ENCODE measurements around the gene GLI2. TPM values are rescaled to one million over a fixed set of nuclear protein-coding genes. Genes with fewer than 3 reads are reported as not detected.

The GLI2 gene
- total RNA-seq, 1 experiment from 2014 or later: 3.4 TPM

DNA sequence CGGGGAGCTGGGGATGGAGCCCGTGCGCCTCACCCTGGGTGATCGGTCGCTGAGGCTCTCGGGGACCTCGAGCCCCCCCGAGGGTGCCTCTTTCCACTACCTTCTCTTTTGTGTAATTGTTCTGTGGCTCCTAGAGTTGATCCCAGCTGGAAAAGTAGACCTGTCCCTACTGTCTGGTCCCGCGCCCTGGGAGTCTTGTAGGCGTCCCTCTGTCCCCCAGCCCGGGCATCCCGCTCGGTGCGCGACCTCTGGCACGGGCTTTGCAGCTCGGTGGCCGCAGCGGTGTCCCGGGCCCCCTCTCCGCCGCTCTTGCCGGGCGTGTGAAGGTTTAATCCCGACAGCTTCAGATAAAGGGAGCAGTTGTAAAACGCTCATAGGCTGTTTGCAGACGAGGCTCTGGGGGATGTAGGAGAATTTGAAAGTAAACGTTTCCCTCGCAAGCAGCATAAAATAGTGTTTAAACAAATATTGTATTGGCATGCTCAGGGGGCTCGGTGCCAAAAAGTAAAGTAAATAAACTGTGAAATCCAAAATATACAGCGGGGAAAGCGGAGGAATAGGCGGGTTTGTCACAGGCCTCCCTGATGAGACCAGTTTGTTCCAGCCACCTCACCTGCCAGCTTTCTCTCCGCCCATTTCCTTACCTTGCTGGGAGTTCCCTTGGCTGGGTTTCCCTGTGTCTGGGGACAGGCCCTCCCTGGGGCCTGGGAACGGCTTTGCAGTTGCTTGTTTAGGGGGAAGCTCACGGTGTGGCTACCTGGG, 1.9 kb downstream of the GLI2 start:
- CTCF ChIA-PET: interaction anchor here (1.0 kb wide), 1 partner anchor 42 kb away, joined by 4 read pairs; no protein-coding TSS in a partner anchor
- Histone ChIP-seq H3K4me3 (replicated peaks in 1 of 2; ENCODE audit: low read depth in 1 of 2, low read length in 2 of 2) (peak overlapping the region; percentile 60 to 64), H2AFZ (ENCODE audit: low read depth, low read length, poor library complexity, severe bottlenecking) (peak overlapping the region; percentile 92), H3K4me1 (ENCODE audit: control insufficient read depth in 1 of 2, insufficient read depth in 2 of 2, low read length in 2 of 2) (peaks cover 11 to 46% of the 10 kb centered on the region in 2 experiments), H3K9me2 (ENCODE audit: insufficient read depth) (no peaks in the 10 kb centered on the region), H3K27ac (ENCODE audit: low read depth, low read length) (no peak overlapping the region), H3K36me3 (ENCODE audit: control insufficient read depth in 1 of 2, insufficient read depth in 2 of 2, low read length in 2 of 2) (no peaks in the 10 kb centered on the region), H3K9ac (ENCODE audit: low read length) (peak overlapping the region; percentile 42), H3K4me2 (ENCODE audit: low read length) (peak overlapping the region; percentile 95), H3K79me2 (ENCODE audit: insufficient read depth, low read length) (no peaks in the 10 kb centered on the region), H3K27me3 (ENCODE audit: insufficient read depth, low read length) (peaks cover 8% of the 10 kb centered on the region; the same call in 1 of the 2 replicates), H4K20me1 (ENCODE audit: insufficient read depth) (no peaks in the 10 kb centered on the region), H3K9me3 (ENCODE audit: control insufficient read depth in 1 of 2, insufficient read depth in 1 of 2, low read depth in 1 of 2, low read length in 2 of 2) (no peaks in the 10 kb centered on the region)
- POLR2A ChIA-PET: interaction anchor here (0.6 to 4.2 kb wide), 3 partner anchors 9 to 337 kb away, joined by 3 to 29 read pairs (median 3); no protein-coding TSS in a partner anchor
- BruUV-seq (replicated peaks): TSS peak; percentile 32
- intact Hi-C loops (cut with micrococcal nuclease): loop anchor here (2.0 to 5.0 kb wide), 2 partner anchors 200 to 333 kb away; no protein-coding TSS in a partner anchor
- ATAC-seq: peak; percentile 2
- RAD21 ChIA-PET (ENCODE audit: low non-redundant PET in 1 of 2, low total read pairs in 2 of 2, uncharacterized antibody in 2 of 2, unreplicated experiment in 2 of 2): interaction anchor here (0.8 to 1.0 kb wide), 3 partner anchors 27 to 343 kb away, joined by 3 to 4 read pairs (median 3); no protein-coding TSS in a partner anchor
- no peak for TF ChIP-seq TCF7L2 (IDR thresholded peaks at IDR 0.05; ENCODE audit: borderline replicate concordance, extremely low read depth, insufficient read depth, insufficient read length)
- TF ChIP-seq EZH2 (IDR thresholded peaks at IDR 0.05): peak; percentile 70; the same call in 1 of the 2 replicates
- DNase-seq (ENCODE audit: low read depth, low spot score): no peak

DNA sequence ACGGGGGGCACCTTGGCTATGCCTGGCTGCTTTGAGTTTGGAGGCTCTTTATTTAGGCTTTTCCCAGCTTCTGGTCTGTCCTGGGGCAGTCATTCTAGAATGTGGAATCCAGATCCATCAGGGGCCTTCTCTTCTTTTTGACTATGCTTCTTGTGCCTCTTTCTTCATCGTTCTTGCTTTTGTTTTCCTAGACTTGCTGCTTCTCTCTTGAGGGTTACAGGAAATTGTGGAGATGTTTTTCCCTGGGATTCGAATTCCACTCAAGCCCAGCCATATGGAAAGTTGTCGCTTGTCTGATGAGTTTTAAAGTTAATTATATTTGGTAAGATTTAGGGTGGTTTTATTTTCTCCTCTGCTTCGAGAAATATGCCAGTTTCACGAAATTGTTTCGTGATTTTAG, 2.4 kb downstream of the GLI2 start:
- H3K27ac ChIP-seq (ENCODE audit: low read depth, low read length): no peak overlapping the region
- ChIA-PET CTCF (interaction anchor here (1.0 kb wide), 1 partner anchor 42 kb away, joined by 4 read pairs; no protein-coding TSS in a partner anchor), RAD21 (ENCODE audit: low non-redundant PET in 1 of 2, low total read pairs in 2 of 2, uncharacterized antibody in 2 of 2, unreplicated experiment in 2 of 2) (no interaction called here), POLR2A (interaction anchor here (1.3 to 4.2 kb wide), 2 partner anchors 9 to 336 kb away, joined by 3 to 29 read pairs; no protein-coding TSS in a partner anchor)
- H3K9me2 ChIP-seq (ENCODE audit: insufficient read depth): no peaks in the 10 kb centered on the region
- TF ChIP-seq, protein P1, sequence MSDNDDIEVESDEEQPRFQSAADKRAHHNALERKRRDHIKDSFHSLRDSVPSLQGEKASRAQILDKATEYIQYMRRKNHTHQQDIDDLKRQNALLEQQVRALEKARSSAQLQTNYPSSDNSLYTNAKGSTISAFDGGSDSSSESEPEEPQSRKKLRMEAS (IDR thresholded peaks at IDR 0.05): no peak
- TF ChIP-seq POLR2A (IDR thresholded peaks at IDR 0.05; ENCODE audit: borderline replicate concordance, extremely low read depth, insufficient read depth, insufficient read length) (no peak), EZH2phosphoT487 (IDR thresholded peaks at IDR 0.05; ENCODE audit: borderline replicate concordance) (no peak), POLR2AphosphoS5 (IDR thresholded peaks at IDR 0.05; ENCODE audit: low read depth, low read length) (no peak), SRF (IDR thresholded peaks at IDR 0.05; ENCODE audit: low read depth) (no peak)
- peak overlapping the region; percentile 60 to 64 for H3K4me3 ChIP-seq (replicated peaks in 1 of 2; ENCODE audit: low read depth in 1 of 2, low read length in 2 of 2)
- H3K79me2 ChIP-seq (ENCODE audit: insufficient read depth, low read length): no peaks in the 10 kb centered on the region
- H3K9me3 ChIP-seq (ENCODE audit: control insufficient read depth in 1 of 2, insufficient read depth in 1 of 2, low read depth in 1 of 2, low read length in 2 of 2): no peaks in the 10 kb centered on the region
- H3K36me3 ChIP-seq (ENCODE audit: control insufficient read depth in 1 of 2, insufficient read depth in 2 of 2, low read length in 2 of 2): no peaks in the 10 kb centered on the region
- intact Hi-C loops (cut with micrococcal nuclease): loop anchor here (5.0 kb wide), 1 partner anchor 199 kb away; no protein-coding TSS in a partner anchor
- H3K4me2 ChIP-seq (ENCODE audit: low read length): peak overlapping the region; percentile 95
- ATAC-seq: no peak
- no peak for DNase-seq (ENCODE audit: low read depth, low spot score)
- no peaks in the 10 kb centered on the region for H4K20me1 ChIP-seq (ENCODE audit: insufficient read depth)
- BruUV-seq (replicated peaks): no TSS peak
- peaks cover 11 to 46% of the 10 kb centered on the region in 2 experiments for H3K4me1 ChIP-seq (ENCODE audit: control insufficient read depth in 1 of 2, insufficient read depth in 2 of 2, low read length in 2 of 2)
- 0 out of 2 replicates have a peak overlapping the region, but pooled peaks have one; percentile 42 for H3K9ac ChIP-seq (ENCODE audit: low read length)
- H3K27me3 ChIP-seq (ENCODE audit: insufficient read depth, low read length): peaks cover 8% of the 10 kb centered on the region; the same call in 1 of the 2 replicates
- no peak overlapping the region for H2AFZ ChIP-seq (ENCODE audit: low read depth, low read length, poor library complexity, severe bottlenecking)

Measured in HCT116 (cell line).